SJSA1 (cell line): ENCODE measurements around the gene MARK2. TPM values are rescaled to one million over a fixed set of nuclear protein-coding genes. Genes with fewer than 3 reads are reported as not detected.

Experiments
- DNase-seq, 2 experiments: peaks; one replicate each; pipeline ENCODE4 v3.0.0-alpha.2; 2015 to 2020; ENCODE audit warnings: low spot score in 2 of 2, low read depth in 1 of 2
- H3K27ac ChIP-seq: fragments of 250-450 bp; sonication (Bioruptor Pico); 2 replicates; pipeline ENCODE4 v1.5.1; 2020; ENCODE audit warnings: mild to moderate bottlenecking, moderate library complexity
- H3K27me3 ChIP-seq: fragments of 250-450 bp; sonication (Bioruptor Pico); replicated peaks from 2 replicates; pipeline ENCODE4 v1.5.1; 2020; ENCODE audit warnings: mild to moderate bottlenecking, moderate library complexity
- H3K36me3 ChIP-seq: fragments of 250-450 bp; sonication (Bioruptor Pico); 2 replicates; pipeline ENCODE4 v1.5.1; 2020; ENCODE audit warnings: mild to moderate bottlenecking
- H3K4me1 ChIP-seq: fragments of 250-450 bp; sonication (Bioruptor Pico); replicated peaks from 2 replicates; pipeline ENCODE4 v1.6.1; 2021; ENCODE audit warnings: mild to moderate bottlenecking
- H3K4me3 ChIP-seq: fragments of 250-450 bp; sonication (Bioruptor Pico); 2 replicates; pipeline ENCODE4 v1.5.1; 2020; ENCODE audit warnings: mild to moderate bottlenecking
- H3K9me3 ChIP-seq: fragments of 250-450 bp; sonication (Bioruptor Pico); replicated peaks from 2 replicates; pipeline ENCODE4 v1.5.1; 2020; ENCODE audit warnings: mild to moderate bottlenecking
- total RNA-seq: library from RNA; depleted of rRNA; stranded (reverse); fragments of >200 nt; shearing (Covaris generic); gene quantifications from 2 replicates; pipeline ENCODE4 v1.2.3, GENCODE V29; 2014

Gene MARK2
- total RNA-seq, 1 experiment from 2014 or later: 29.6 TPM

DNA sequence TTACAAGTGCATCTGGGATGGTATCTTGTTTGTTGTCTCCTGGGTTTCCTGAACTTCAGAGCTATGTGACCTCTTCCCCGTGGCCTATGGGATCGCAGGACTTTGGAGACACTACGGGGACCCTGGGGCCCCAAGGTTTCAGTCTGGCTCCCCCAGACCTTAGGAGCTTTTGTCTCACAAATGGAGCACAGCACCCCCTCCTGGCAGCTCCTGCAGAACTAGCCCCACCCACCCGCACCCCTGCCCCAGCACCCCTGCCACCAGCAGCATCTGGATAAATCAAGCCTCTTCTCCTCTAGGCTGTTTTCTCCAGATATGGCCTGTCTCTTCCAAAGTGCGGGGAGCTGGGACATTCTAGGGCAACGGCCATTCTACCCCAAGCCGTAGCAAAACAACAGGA lies 67.7 kb downstream of the MARK2 start:
- no peak overlapping the region for H3K27ac ChIP-seq
- no peaks in the 10 kb centered on the region for H3K27me3 ChIP-seq
- H3K36me3 ChIP-seq: peaks cover 75% of the 10 kb centered on the region
- no peaks in the 10 kb centered on the region for H3K9me3 ChIP-seq
- no peak for DNase-seq
- no peak overlapping the region for H3K4me3 ChIP-seq
- H3K4me1 ChIP-seq: no peaks in the 10 kb centered on the region; the same call in 1 of the 2 replicates

DNA sequence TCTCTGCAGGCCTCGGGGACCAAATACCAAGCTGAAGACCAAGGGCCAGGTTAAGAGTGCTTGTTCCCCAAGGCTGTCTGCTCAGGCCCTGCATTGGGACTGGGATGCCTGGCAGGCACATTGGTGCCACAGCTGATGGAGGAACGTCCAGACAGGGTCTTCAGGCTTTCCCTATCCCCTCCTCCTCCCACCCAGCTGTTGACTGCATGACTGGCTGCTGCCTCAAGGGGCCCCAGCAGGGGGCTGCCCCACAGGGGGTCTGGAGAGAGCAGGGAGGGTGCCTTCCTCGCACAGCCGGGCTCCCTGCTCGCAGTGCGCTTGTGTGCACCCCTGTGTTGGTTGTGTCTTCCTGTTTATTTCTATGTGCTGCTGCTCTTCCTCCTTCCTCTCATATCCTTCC lies 68.2 kb downstream of the MARK2 start:
- Histone ChIP-seq H3K36me3 (peaks cover 70% of the 10 kb centered on the region), H3K4me3 (no peak overlapping the region), H3K4me1 (no peaks in the 10 kb centered on the region; the same call in 1 of the 2 replicates), H3K9me3 (no peaks in the 10 kb centered on the region), H3K27me3 (no peaks in the 10 kb centered on the region), H3K27ac (no peak overlapping the region)
- no peak for DNase-seq

DNA sequence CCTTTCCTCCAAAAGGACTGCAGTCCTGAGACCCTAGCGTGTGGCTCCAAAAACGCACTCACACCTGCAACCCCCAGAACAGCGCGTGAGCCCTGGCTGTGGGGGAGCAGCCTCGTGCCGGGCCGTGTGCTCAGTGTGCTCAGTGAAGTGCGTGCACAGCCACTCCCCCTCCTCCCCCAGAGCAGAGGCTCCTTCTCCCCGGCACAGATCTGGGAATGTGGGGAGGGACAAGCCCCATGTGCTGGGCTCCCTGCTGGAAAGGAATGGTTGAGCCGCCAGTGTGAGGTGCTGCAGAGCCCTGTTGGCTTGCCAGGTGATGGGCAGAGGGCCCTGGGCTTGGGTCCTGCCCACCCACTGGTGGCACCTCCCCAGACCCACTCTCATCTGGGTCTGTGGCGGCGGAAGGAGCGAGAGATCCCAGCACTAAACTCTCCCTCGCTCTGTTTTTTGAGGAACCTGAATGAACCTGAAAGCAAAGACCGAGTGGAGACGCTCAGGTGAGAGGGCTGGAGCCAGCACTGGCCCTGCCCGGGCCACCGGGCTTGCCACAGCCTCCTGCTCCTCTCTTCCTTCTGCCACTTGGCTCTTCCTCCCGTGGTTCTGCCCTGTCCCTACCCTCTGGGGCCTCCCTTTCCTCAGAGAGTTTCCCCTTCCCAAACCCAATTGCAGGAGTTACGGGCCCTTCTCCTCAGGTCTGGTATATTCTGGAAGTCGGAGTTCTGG lies 69.1 kb downstream of the MARK2 start:
- H3K4me1 ChIP-seq: no peaks in the 10 kb centered on the region; the same call in 1 of the 2 replicates
- DNase-seq: no peak
- H3K9me3 ChIP-seq: no peaks in the 10 kb centered on the region
- no peaks in the 10 kb centered on the region for H3K27me3 ChIP-seq
- H3K4me3 ChIP-seq: no peak overlapping the region
- H3K36me3 ChIP-seq: peaks cover 64% of the 10 kb centered on the region
- H3K27ac ChIP-seq: no peak overlapping the region

DNA sequence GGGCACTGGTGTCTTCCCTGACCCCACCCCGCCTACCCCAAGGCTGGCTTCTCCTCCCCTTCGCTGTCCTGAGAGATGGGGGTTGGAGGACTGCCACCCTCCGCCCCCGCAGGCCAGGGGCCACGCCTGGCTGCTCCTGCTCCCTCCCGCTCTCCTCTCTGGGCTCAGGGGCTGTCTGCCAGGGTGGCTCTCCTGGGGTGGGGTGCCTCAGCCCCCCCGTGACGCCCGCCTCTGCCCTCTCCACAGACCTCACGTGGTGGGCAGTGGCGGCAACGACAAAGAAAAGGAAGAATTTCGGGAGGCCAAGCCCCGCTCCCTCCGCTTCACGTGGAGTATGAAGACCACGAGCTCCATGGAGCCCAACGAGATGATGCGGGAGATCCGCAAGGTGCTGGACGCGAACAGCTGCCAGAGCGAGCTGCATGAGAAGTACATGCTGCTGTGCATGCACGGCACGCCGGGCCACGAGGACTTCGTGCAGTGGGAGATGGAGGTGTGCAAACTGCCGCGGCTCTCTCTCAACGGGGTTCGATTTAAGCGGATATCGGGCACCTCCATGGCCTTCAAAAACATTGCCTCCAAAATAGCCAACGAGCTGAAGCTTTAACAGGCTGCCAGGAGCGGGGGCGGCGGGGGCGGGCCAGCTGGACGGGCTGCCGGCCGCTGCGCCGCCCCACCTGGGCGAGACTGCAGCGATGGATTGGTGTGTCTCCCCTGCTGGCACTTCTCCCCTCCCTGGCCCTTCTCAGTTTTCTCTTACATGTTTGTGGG lies 69.9 kb downstream of the MARK2 start:
- peaks cover 56% of the 10 kb centered on the region for H3K36me3 ChIP-seq
- DNase-seq: no peak
- no peak overlapping the region for H3K27ac ChIP-seq
- no peaks in the 10 kb centered on the region; the same call in 1 of the 2 replicates for H3K4me1 ChIP-seq
- no peaks in the 10 kb centered on the region for H3K9me3 ChIP-seq
- no peaks in the 10 kb centered on the region for H3K27me3 ChIP-seq
- no peak overlapping the region for H3K4me3 ChIP-seq

DNA sequence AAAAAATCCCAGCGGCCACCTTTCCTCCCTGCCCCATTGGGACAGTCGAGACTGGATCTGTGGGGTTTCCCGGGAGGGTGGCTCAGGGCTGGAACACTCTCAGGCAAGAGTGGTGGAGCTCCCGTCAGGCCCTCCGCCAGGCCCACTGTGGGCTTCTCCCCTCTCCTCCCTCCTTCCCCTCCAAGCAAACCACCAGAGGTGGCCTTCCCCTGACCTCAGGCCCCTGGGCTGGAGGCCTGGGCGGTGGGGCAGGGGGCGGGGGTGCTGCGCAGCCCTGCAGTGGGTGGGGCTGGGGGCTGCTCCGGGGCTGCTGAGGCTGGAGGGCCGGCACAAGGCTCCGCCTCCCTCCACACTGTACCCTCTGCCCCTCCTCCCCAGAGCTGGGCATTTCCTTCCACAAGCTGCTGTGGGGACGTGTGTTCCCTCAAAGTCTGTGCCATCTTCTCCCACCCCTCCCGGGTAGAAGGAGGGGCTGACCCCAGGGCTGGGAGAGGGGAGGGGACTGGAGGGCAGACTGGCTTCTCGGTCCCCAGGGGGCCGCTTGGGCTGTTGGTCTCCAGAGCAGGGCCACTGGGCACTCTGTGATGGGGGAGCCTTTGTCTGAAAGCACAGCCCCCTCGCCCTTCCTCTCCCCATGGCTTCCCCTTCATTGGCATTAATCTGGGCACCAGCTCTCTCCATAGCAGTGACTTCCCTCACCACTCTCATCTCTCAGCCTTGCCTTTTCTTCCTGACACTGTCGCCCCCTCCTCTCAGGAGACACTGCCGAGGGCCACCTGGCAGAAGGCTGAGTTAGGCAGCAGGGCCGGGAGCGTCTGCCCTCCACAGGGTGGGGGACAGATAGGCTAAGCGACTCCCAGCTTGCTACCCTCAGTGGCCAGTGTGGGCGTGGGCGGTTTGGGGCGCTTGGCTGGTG lies 70.9 kb downstream of the MARK2 start:
- Histone ChIP-seq H3K27me3 (no peaks in the 10 kb centered on the region), H3K4me3 (no peak overlapping the region), H3K9me3 (no peaks in the 10 kb centered on the region), H3K36me3 (peaks cover 45% of the 10 kb centered on the region), H3K4me1 (no peaks in the 10 kb centered on the region; the same call in 1 of the 2 replicates), H3K27ac (no peak overlapping the region)
- DNase-seq: no peak

DNA sequence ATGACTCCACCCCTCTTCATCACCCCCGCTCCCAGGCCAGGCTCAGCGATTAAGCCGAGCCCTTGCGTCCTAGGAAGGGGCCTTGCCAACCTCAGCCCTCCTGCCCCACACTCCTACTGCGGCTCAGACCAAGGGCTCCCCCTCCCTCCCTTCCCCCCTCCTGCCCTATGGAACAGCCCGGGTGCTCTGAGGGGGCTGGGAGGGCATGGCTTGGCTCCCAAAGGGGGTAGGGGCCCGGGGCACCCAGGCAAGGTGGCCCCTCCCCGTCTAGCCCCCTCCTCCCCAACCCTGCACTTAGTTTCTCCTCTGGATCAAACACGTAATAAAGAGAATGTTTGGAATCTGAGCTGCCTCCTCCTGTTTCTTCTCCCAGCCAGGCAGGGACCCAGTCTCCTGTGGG lies 71.8 kb downstream of the MARK2 start:
- H3K36me3 ChIP-seq: peaks cover 37% of the 10 kb centered on the region

DNA sequence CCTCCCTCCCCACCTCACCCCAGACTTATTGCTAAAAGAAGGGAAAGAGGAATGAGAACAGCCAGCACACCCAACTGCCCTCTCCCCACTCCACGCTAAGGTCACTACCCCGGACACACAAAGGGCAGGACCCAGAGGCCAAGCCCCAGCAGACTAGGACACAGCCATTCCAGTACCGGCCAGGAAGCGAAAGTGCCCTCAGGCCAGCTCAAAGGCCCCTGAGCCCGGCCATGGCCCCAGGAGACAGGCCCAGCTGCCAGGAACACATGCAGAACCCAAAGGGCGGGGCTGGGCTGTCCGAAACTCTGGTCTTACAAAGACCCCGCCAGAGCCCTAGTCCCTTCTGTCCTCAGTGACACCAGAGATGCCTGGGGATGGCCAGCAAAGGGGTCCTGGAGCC lies 72.5 kb downstream of the MARK2 start:
- H3K4me1 ChIP-seq: peaks cover 8% of the 10 kb centered on the region
- H3K9me3 ChIP-seq: no peaks in the 10 kb centered on the region
- H3K4me3 ChIP-seq: no peak overlapping the region
- H3K36me3 ChIP-seq: peaks cover 32% of the 10 kb centered on the region
- no peak for DNase-seq
- no peaks in the 10 kb centered on the region for H3K27me3 ChIP-seq
- H3K27ac ChIP-seq: no peak overlapping the region

More for the DNA sequence above, 71.8 kb downstream of the MARK2 start:
- Histone ChIP-seq H3K9me3 (no peaks in the 10 kb centered on the region), H3K27me3 (no peaks in the 10 kb centered on the region), H3K4me1 (peaks cover under 1% of the 10 kb centered on the region), H3K4me3 (no peak overlapping the region), H3K27ac (no peak overlapping the region)
- DNase-seq: no peak

DNA sequence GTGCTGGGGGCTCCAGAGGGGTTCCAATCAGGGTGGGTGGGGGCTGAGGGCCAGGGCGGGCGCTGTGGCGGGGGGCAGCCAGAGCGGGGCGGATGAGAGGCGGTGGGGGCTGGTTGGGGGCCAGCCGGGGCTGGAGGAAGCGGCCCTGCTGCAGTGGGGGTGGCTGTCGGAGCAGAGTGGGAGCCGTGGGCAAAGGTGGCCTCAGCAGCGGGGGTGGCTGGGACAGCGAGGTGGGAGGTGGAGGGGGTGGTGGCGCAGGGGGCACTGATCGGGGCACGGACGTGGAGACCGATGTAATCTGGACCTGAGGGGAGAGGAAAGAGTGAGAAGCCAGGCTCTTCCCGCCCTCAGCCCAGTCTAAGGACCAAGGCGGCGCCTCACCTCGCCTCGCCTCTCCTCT lies 73.0 kb downstream of the MARK2 start:
- peaks cover 31% of the 10 kb centered on the region for H3K36me3 ChIP-seq
- peaks cover 11% of the 10 kb centered on the region for H3K4me1 ChIP-seq
- DNase-seq: no peak
- no peak overlapping the region for H3K27ac ChIP-seq
- H3K27me3 ChIP-seq: no peaks in the 10 kb centered on the region
- no peaks in the 10 kb centered on the region for H3K9me3 ChIP-seq
- no peak overlapping the region for H3K4me3 ChIP-seq

DNA sequence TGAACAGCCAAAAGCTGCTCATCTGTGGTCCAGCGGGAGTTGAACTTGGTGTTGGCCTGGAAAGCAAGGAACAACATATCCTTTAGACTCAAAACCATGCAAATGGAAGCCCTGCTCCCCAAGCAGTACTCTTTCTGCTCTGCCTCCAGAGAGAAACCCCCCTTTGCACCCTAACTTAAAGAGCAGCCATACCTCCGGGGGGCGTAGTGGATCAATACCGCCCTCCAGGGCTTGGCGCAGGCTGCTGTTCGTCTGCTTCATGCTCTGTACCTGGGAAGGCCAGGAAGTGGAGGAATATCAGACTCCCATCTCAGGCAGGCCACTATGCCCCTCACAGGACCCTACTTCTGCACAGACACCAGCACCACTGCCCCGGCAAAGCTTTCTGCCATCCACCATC lies 73.8 kb downstream of the MARK2 start:
- H3K4me1 ChIP-seq: peaks cover 17% of the 10 kb centered on the region
- peaks cover 23% of the 10 kb centered on the region for H3K36me3 ChIP-seq
- no peak overlapping the region for H3K4me3 ChIP-seq
- no peaks in the 10 kb centered on the region for H3K27me3 ChIP-seq
- H3K27ac ChIP-seq: no peak overlapping the region
- H3K9me3 ChIP-seq: no peaks in the 10 kb centered on the region
- DNase-seq: no peak

DNA sequence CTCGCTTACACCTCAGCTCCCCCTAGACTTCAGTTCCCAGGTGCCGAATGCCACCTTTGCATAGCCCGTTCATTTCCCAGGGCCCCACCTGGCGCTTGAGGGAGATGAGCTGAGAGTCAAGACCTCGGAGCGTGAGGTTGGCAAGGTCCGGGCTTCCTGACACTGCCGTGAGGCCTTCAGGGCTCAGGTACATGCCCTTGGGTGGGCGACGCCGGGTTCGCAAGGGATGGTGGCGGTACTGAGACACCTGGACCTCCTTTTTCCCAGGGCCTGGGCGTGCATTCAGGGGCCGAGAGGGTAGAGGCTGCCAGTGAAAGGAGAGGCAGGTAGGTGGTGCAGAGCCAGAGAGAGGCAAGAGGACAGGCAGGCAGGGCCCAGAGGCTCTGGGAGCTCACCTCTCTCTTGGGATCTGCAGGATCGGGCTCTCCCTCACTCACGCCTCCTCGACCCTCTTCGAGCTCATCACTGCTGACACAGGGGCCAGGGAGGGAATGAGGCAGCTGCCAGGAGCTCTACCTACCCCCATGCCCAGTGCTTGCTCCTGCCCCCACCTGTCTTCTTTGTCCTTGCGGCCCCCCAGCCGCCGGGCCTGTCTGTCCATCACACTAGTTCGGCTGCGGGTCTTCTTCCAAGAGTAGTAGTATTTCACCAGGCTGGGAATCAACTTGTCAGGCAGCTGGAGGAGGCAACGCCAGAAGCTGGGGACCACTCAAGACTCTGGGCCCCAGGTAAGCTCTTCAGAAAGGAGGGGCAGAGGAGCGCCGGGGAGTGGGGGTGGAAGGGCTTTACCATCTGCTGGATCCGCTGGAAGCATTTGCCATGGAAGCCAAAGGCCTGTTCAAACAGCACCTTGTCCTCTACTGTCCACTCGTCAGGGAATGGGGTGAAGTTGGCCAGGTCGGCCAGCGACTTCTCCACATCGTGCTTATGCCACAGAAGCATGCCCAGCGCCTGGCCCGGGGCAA lies 75.2 kb downstream of the MARK2 start:
- H3K4me3 ChIP-seq: no peak overlapping the region
- H3K9me3 ChIP-seq: no peaks in the 10 kb centered on the region
- H3K4me1 ChIP-seq: peaks cover 27% of the 10 kb centered on the region
- DNase-seq: no peak
- no peaks in the 10 kb centered on the region for H3K27me3 ChIP-seq
- H3K27ac ChIP-seq: no peak overlapping the region
- H3K36me3 ChIP-seq: peaks cover 8% of the 10 kb centered on the region

DNA sequence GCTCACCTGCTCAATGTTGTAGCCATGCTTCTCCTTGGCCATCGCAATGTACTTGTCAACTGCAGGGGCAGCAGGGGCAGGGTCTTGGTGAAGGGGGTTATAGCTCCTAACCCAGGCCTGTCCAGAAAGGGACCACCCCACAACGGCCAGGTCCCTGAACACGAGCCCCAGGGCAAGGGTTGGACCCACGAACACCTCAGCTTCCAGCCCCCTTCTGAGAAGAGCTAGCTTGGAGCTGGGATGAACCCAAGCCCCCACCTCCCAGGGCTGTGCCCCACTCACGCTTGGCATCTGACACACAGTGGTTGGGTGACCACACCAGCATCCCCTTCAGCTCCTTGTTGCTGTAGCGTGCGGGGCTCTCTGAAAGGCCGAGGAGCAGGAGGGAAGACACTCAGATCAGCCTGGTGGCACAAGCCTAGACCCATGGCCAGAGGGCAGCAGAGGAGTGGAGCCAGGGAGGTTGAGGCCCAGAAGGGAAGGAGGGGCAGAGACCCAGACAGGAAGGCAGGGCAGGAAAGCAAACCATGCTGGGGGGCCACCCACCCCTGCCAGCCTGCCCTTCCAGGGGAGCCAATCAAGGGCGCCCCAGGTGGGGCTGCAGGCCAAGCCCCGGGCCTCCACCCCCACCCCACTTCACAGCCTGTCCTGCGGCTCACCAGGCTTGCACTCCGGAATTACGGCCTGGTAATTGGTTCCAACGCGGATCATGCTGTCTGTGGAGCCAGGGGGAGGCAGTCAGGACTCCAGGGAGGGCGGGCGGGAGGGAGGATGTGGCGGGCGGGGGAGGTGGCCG lies 76.2 kb downstream of the MARK2 start:
- no peak for DNase-seq
- Histone ChIP-seq H3K36me3 (peaks cover 5% of the 10 kb centered on the region), H3K4me1 (peaks cover 27% of the 10 kb centered on the region), H3K9me3 (no peaks in the 10 kb centered on the region), H3K27me3 (no peaks in the 10 kb centered on the region), H3K4me3 (no peak overlapping the region), H3K27ac (no peak overlapping the region)
